WTC11 (cell line): ENCODE results near the gene MMAA.
"Not testable (repeated sequence)": the region's sequence is repeated elsewhere in the genome, so short reads cannot be mapped to it uniquely, and the experiment has no call there.

Experiments used
- CREB1 ChIP-seq: sonication (generic); formaldehyde crosslinking; IDR thresholded peaks from 2 replicates; pipeline ENCODE4 v1.8.0; 2023; ENCODE audit warnings: mild to moderate bottlenecking, missing genetic modification reagents
- ESRRA ChIP-seq: sonication (generic); formaldehyde crosslinking; IDR thresholded peaks from 2 replicates; pipeline ENCODE4 v1.8.1; 2022; ENCODE audit warnings: mild to moderate bottlenecking, missing genetic modification reagents, borderline replicate concordance
- FOXJ3 ChIP-seq: sonication (generic); formaldehyde crosslinking; IDR thresholded peaks from 2 replicates; pipeline ENCODE4 v1.9.0; 2021; ENCODE audit warnings: missing genetic modification reagents, mild to moderate bottlenecking, borderline replicate concordance
- HMGA2 ChIP-seq: fragments of 250-450 bp; sonication (Bioruptor Pico); IDR thresholded peaks from 2 replicates; pipeline ENCODE4 v1.4.0; 2021; ENCODE audit warnings: mild to moderate bottlenecking, moderate library complexity
- TP53 ChIP-seq: sonication (generic); formaldehyde crosslinking; IDR thresholded peaks from 2 replicates; pipeline ENCODE4 v1.8.1; 2023; ENCODE audit warnings: mild to moderate bottlenecking, missing genetic modification reagents
- ZNF121 ChIP-seq: sonication (generic); formaldehyde crosslinking; IDR thresholded peaks from 2 replicates; pipeline ENCODE4 v1.8.0; 2023; ENCODE audit warnings: missing genetic modification reagents
- ZNF263 ChIP-seq: sonication (generic); formaldehyde crosslinking; IDR thresholded peaks from 2 replicates; pipeline ENCODE4 v1.8.1; 2022; ENCODE audit warnings: low read depth, mild to moderate bottlenecking, moderate library complexity, missing genetic modification reagents
- TF ChIP-seq, protein P1 (sequence below): fragments of 200-600 bp; IDR thresholded peaks from 2 replicates; pipeline ENCODE4 v1.8.0; 2022; ENCODE audit warnings: antibody characterized with exemption
- TF ChIP-seq, protein P2 (sequence below): sonication (generic); formaldehyde crosslinking; IDR thresholded peaks from 2 replicates; pipeline ENCODE4 v1.8.1; 2023; ENCODE audit warnings: mild to moderate bottlenecking, missing genetic modification reagents, moderate library complexity
- TF ChIP-seq, protein P3 (sequence below): fragments of 250-450 bp; sonication (Bioruptor Pico); IDR thresholded peaks from 2 replicates; pipeline ENCODE4 v2.1.2; 2022; ENCODE audit warnings: mild to moderate bottlenecking, moderate library complexity
- TF ChIP-seq, protein P4 (sequence below): sonication (generic); formaldehyde crosslinking; IDR thresholded peaks from 2 replicates; pipeline ENCODE4 v1.8.0; 2022; ENCODE audit warnings: mild to moderate bottlenecking, missing genetic modification reagents
- TF ChIP-seq, protein P5 (sequence below): fragments of 250-450 bp; sonication (Bioruptor Pico); IDR thresholded peaks from 2 replicates; pipeline ENCODE4 v1.8.0; 2021; ENCODE audit warnings: mild to moderate bottlenecking

DNA sequence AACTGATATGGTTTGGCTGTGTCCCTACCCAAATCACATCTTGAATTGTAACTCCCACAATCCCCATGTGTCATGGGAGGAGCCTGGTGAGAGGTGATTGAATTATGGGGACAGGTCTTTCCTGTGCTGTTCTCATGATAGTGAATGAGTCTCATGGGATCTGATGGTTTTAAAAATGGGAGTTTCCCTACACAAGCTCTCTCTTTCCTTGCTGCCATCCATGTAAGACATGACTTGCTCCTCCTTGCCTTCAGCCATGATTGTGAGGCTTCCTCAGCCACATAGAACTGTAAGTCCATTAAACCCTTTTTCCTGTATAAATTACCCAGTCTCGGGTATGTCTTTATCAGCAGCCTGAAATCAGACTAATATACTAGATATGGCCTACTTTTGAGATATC lies 2.9 kb downstream of the MMAA start:
- TF ChIP-seq, protein P1, sequence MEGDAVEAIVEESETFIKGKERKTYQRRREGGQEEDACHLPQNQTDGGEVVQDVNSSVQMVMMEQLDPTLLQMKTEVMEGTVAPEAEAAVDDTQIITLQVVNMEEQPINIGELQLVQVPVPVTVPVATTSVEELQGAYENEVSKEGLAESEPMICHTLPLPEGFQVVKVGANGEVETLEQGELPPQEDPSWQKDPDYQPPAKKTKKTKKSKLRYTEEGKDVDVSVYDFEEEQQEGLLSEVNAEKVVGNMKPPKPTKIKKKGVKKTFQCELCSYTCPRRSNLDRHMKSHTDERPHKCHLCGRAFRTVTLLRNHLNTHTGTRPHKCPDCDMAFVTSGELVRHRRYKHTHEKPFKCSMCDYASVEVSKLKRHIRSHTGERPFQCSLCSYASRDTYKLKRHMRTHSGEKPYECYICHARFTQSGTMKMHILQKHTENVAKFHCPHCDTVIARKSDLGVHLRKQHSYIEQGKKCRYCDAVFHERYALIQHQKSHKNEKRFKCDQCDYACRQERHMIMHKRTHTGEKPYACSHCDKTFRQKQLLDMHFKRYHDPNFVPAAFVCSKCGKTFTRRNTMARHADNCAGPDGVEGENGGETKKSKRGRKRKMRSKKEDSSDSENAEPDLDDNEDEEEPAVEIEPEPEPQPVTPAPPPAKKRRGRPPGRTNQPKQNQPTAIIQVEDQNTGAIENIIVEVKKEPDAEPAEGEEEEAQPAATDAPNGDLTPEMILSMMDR = not testable (repeated sequence)
- not testable (repeated sequence) for TF ChIP-seq ESRRA (CRISPR knock-in tag); FOXJ3; ZNF263 (CRISPR knock-in tag); HMGA2 (CRISPR knock-in tag); ZNF121 (CRISPR knock-in tag); CREB1; TP53 (CRISPR knock-in tag)
- TF ChIP-seq, protein P2, sequence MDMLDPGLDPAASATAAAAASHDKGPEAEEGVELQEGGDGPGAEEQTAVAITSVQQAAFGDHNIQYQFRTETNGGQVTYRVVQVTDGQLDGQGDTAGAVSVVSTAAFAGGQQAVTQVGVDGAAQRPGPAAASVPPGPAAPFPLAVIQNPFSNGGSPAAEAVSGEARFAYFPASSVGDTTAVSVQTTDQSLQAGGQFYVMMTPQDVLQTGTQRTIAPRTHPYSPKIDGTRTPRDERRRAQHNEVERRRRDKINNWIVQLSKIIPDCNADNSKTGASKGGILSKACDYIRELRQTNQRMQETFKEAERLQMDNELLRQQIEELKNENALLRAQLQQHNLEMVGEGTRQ (CRISPR knock-in tag) = not testable (repeated sequence)
- TF ChIP-seq, protein P3, sequence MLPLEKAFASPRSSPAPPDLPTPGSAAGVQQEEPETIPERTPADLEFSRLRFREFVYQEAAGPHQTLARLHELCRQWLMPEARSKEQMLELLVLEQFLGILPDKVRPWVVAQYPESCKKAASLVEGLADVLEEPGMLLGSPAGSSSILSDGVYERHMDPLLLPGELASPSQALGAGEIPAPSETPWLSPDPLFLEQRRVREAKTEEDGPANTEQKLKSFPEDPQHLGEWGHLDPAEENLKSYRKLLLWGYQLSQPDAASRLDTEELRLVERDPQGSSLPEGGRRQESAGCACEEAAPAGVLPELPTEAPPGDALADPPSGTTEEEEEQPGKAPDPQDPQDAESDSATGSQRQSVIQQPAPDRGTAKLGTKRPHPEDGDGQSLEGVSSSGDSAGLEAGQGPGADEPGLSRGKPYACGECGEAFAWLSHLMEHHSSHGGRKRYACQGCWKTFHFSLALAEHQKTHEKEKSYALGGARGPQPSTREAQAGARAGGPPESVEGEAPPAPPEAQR (CRISPR knock-in tag) = not testable (repeated sequence)
- TF ChIP-seq, protein P4, sequence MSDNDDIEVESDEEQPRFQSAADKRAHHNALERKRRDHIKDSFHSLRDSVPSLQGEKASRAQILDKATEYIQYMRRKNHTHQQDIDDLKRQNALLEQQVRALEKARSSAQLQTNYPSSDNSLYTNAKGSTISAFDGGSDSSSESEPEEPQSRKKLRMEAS (CRISPR knock-in tag) = not testable (repeated sequence)
- TF ChIP-seq, protein P5, sequence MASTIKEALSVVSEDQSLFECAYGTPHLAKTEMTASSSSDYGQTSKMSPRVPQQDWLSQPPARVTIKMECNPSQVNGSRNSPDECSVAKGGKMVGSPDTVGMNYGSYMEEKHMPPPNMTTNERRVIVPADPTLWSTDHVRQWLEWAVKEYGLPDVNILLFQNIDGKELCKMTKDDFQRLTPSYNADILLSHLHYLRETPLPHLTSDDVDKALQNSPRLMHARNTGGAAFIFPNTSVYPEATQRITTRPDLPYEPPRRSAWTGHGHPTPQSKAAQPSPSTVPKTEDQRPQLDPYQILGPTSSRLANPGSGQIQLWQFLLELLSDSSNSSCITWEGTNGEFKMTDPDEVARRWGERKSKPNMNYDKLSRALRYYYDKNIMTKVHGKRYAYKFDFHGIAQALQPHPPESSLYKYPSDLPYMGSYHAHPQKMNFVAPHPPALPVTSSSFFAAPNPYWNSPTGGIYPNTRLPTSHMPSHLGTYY (CRISPR knock-in tag) = not testable (repeated sequence)
